Hepatocyte (in vitro differentiated cells): ENCODE measurements around the gene KPNA5.
"Not testable (repeated sequence)": the region's sequence is repeated elsewhere in the genome, so short reads cannot be mapped to it uniquely, and the experiment has no call there.

Experiments
- CTCF ChIP-seq: fragments of 200-600 bp; sonication (generic); IDR thresholded peaks from 2 replicates; pipeline ENCODE4 v1.5.1; 2016; ENCODE audit warnings: antibody characterized with exemption, mild to moderate bottlenecking; ENCODE audit not compliant: poor library complexity
- EZH2 ChIP-seq: fragments of 200-600 bp; sonication (generic); IDR thresholded peaks from 2 replicates; pipeline ENCODE4 v1.6.1; 2016; ENCODE audit warnings: antibody characterized with exemption, mild to moderate bottlenecking, borderline replicate concordance
- EZH2phosphoT487 ChIP-seq: fragments of 200-600 bp; sonication (generic); IDR thresholded peaks from one replicate; pipeline ENCODE4 v1.6.1; 2018; ENCODE audit warnings: antibody characterized with exemption, mild to moderate bottlenecking, low read depth, moderate library complexity; ENCODE audit not compliant: unreplicated experiment, severe bottlenecking

GRCh38 chr6:116703888-116704287, 22.9 kb downstream of the KPNA5 start:
- not testable (repeated sequence) for TF ChIP-seq CTCF, EZH2phosphoT487, EZH2
